Activated CD4-positive, alpha-beta T cell treated with anti-CD3 and anti-CD28 coated beads, Interleukin-2, amount 10 ng/mL, durations not matched to agents 7 days and 5 days (primary cell): Measurements from ENCODE around the gene LRRC57. TPM values are rescaled to one million over a fixed set of nuclear protein-coding genes. Genes with fewer than 3 reads are reported as not detected.

Source experiments
- CTCF ChIA-PET: fragments of 350-600 bp; sonication (Branson Sonifier 250); formaldehyde crosslinking; loops from one replicate; lab custom pipeline; 2021; ENCODE audit warnings: antibody characterized with exemption; lab: Charles Lee
- POLR2A ChIA-PET: fragments of 350-600 bp; sonication (Branson Sonifier 250); formaldehyde crosslinking; loops from one replicate; lab custom pipeline; 2021; ENCODE audit warnings: antibody characterized with exemption; lab: Charles Lee
- DNase-seq: peaks from one replicate; pipeline ENCODE4 v3.0.0-alpha.2; 2020
- H3K27ac Mint-ChIP-seq: one replicate; pipeline ENCODE4 v1.8.0; 2021; ENCODE audit warnings: mild to moderate bottlenecking, moderate library complexity, mixed read lengths
- H3K27me3 Mint-ChIP-seq: one replicate; pipeline ENCODE4 v1.8.0; 2021; ENCODE audit warnings: mixed read lengths
- H3K36me3 Mint-ChIP-seq: one replicate; pipeline ENCODE4 v1.8.0; 2021; ENCODE audit warnings: low read depth, mixed read lengths
- H3K4me1 Mint-ChIP-seq: one replicate; pipeline ENCODE4 v1.8.0; 2021; ENCODE audit warnings: mixed read lengths
- H3K4me3 Mint-ChIP-seq: one replicate; pipeline ENCODE4 v1.8.0; 2021; ENCODE audit warnings: mild to moderate bottlenecking, moderate library complexity, mixed read lengths
- H3K9me3 Mint-ChIP-seq: one replicate; pipeline ENCODE4 v1.8.0; 2021; ENCODE audit warnings: mixed read lengths
- total RNA-seq, 2 experiments: library from RNA; stranded (reverse); gene quantifications; one replicate each; pipeline ENCODE4 v1.2.3, GENCODE V29; 2021

The LRRC57 gene
- 10 to 100 TPM; 19.1 to 20.3 TPM for total RNA-seq

- Mint-ChIP-seq H3K27ac (peak within 1 kb of the TSS; percentile 98), H3K36me3 (peaks cover 36% of the 10 kb centered on the region), H3K4me3 (peak within 1 kb of the TSS; percentile 95), H3K9me3 (no peaks in the 10 kb centered on the region), H3K4me1 (peaks cover 60% of the 10 kb centered on the region), H3K27me3 (no peaks in the 10 kb centered on the region)
- DNase-seq, result peak; percentile 88
- POLR2A ChIA-PET, result interaction anchor here (0.6 kb wide), 1 partner anchor 30 kb away, joined by 6 read pairs; no protein-coding TSS in a partner anchor
- CTCF ChIA-PET, result interaction anchor here (0.5 to 3.5 kb wide), 5 partner anchors 13 to 103 kb away, joined by 3 to 20 read pairs (median 3); no protein-coding TSS in a partner anchor
These were observed at the start of gene LRRC57, which contains the start of gene HAUS2 for GRCh38 chr15:42548249-42549031. Gene LRRC57, minus strand, starts transcription at chr15:42548793. Its CDS starts 359 bp downstream, at chr15:42548434. Gene HAUS2, plus strand, starts transcription at chr15:42548838. Its CDS starts 35 bp downstream, at chr15:42548873.

DNA sequence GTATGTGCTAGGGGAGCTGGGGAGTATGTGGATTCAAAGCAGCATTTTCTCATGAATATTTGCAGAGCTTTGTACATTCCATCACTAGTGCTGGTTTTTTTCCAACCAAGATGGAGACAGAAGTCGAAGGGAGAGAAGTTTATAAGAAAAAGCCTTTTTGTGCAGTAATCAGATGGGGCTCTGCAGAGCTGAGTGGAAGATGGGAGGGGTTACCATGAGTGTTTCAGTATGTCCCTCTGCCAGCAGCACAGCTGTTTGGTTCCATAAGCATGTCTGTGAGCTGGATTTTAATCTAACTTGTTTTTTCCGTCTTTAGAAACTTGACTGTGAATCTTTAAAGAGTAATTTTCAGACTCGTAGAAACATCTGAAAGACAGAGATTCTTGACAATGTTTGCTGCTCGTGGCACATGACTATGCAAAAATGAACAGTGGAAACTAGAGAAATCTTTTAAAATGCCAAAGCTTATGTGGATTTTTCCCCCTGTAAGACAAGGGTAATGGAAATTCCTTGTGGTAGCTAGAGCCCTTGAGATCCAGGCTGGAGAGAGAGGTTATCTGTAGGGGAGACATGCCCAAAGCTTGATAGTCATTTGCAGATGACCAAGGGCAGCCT is 47.1 kb upstream of the LRRC57 start:
- Mint-ChIP-seq H3K27me3 (no peaks in the 10 kb centered on the region), H3K27ac (no peak overlapping the region), H3K36me3 (peaks cover 4% of the 10 kb centered on the region), H3K4me1 (no peaks in the 10 kb centered on the region), H3K4me3 (no peak overlapping the region), H3K9me3 (no peaks in the 10 kb centered on the region)
- POLR2A ChIA-PET, result no interaction called here
- DNase-seq, result no peak
- CTCF ChIA-PET, result interaction anchor here (0.9 to 1.4 kb wide), 2 partner anchors 27 to 85 kb away, joined by 3 read pairs; no protein-coding TSS in a partner anchor

GRCh38 chr15:42594095-42594494 is 45.5 kb upstream of the LRRC57 start:
- Mint-ChIP-seq H3K9me3 (no peaks in the 10 kb centered on the region), H3K36me3 (peaks cover 3% of the 10 kb centered on the region), H3K27ac (no peak overlapping the region), H3K4me1 (no peaks in the 10 kb centered on the region), H3K27me3 (no peaks in the 10 kb centered on the region), H3K4me3 (no peak overlapping the region)
- no peak for DNase-seq
- ChIA-PET CTCF (interaction anchor here (0.6 to 1.4 kb wide), 3 partner anchors 35 to 1487 kb away, joined by 3 read pairs; no protein-coding TSS in a partner anchor), POLR2A (no interaction called here)

GRCh38 chr15:42593143-42593542 is 44.5 kb upstream of the LRRC57 start:
- CTCF ChIA-PET, result interaction anchor here (0.6 to 0.8 kb wide), 2 partner anchors 45 to 93 kb away, joined by 3 read pairs; no protein-coding TSS in a partner anchor
- no peak for DNase-seq
- peaks cover 3% of the 10 kb centered on the region for H3K36me3 Mint-ChIP-seq
- H3K27ac Mint-ChIP-seq, result no peak overlapping the region
- POLR2A ChIA-PET, result interaction anchor here (0.6 kb wide), 1 partner anchor 143 kb away, joined by 3 read pairs; no protein-coding TSS in a partner anchor
- no peaks in the 10 kb centered on the region for H3K27me3 Mint-ChIP-seq
- H3K4me3 Mint-ChIP-seq, result no peak overlapping the region
- no peaks in the 10 kb centered on the region for H3K4me1 Mint-ChIP-seq
- H3K9me3 Mint-ChIP-seq, result no peaks in the 10 kb centered on the region

GRCh38 chr15:42592716-42593115 is 44.1 kb upstream of the LRRC57 start:
- DNase-seq, result no peak
- Mint-ChIP-seq H3K9me3 (no peaks in the 10 kb centered on the region), H3K27me3 (no peaks in the 10 kb centered on the region), H3K4me1 (no peaks in the 10 kb centered on the region), H3K36me3 (peaks cover 3% of the 10 kb centered on the region), H3K4me3 (no peak overlapping the region), H3K27ac (no peak overlapping the region)
- ChIA-PET POLR2A (no interaction called here), CTCF (interaction anchor here (0.6 to 1.1 kb wide), 3 partner anchors 42 to 94 kb away, joined by 3 read pairs; no protein-coding TSS in a partner anchor)

GRCh38 chr15:42591238-42591934 is 42.8 kb upstream of the LRRC57 start:
- DNase-seq, result no peak
- POLR2A ChIA-PET, result no interaction called here
- Mint-ChIP-seq H3K27me3 (no peaks in the 10 kb centered on the region), H3K4me3 (no peak overlapping the region), H3K4me1 (no peaks in the 10 kb centered on the region), H3K27ac (no peak overlapping the region), H3K36me3 (peaks cover 3% of the 10 kb centered on the region), H3K9me3 (no peaks in the 10 kb centered on the region)
- CTCF ChIA-PET, result interaction anchor here (1.1 kb wide), 2 partner anchors 9 to 43 kb away, joined by 3 read pairs; no protein-coding TSS in a partner anchor

- Mint-ChIP-seq H3K27me3 (no peaks in the 10 kb centered on the region), H3K27ac (no peak overlapping the region), H3K9me3 (no peaks in the 10 kb centered on the region), H3K4me1 (no peaks in the 10 kb centered on the region), H3K36me3 (peaks cover 6% of the 10 kb centered on the region), H3K4me3 (no peak overlapping the region)
- ChIA-PET POLR2A (no interaction called here), CTCF (interaction anchor here (1.1 kb wide), 1 partner anchor 8 kb away, joined by 3 read pairs; no protein-coding TSS in a partner anchor)
- DNase-seq, result no peak
These were observed 42.1 kb upstream of the LRRC57 start for GRCh38 chr15:42590619-42591237.

GRCh38 chr15:42584031-42584765 is 35.6 kb upstream of the LRRC57 start:
- POLR2A ChIA-PET, result no interaction called here
- CTCF ChIA-PET, result interaction anchor here (0.7 to 2.1 kb wide), 2 partner anchors 24 to 1036 kb away, joined by 3 to 6 read pairs; no protein-coding TSS in a partner anchor
- H3K4me3 Mint-ChIP-seq, result no peak overlapping the region

GRCh38 chr15:42582569-42583375 is 34.2 kb upstream of the LRRC57 start:
- H3K36me3 Mint-ChIP-seq, result peaks cover 8% of the 10 kb centered on the region
- ChIA-PET POLR2A (no interaction called here), CTCF (interaction anchor here (1.0 to 2.1 kb wide), 3 partner anchors 8 to 26 kb away, joined by 3 to 4 read pairs (median 3); no protein-coding TSS in a partner anchor)
- no peak overlapping the region for H3K27ac Mint-ChIP-seq
- peaks cover 39% of the 10 kb centered on the region for H3K4me1 Mint-ChIP-seq
- H3K9me3 Mint-ChIP-seq, result no peaks in the 10 kb centered on the region
- no peak overlapping the region for H3K4me3 Mint-ChIP-seq
- peaks cover 22% of the 10 kb centered on the region for H3K27me3 Mint-ChIP-seq
- no peak for DNase-seq

More at GRCh38 chr15:42584031-42584765, 35.6 kb upstream of the LRRC57 start:
- no peak for DNase-seq
- peaks cover 11% of the 10 kb centered on the region for H3K27me3 Mint-ChIP-seq
- H3K27ac Mint-ChIP-seq, result no peak overlapping the region
- peaks cover 4% of the 10 kb centered on the region for H3K36me3 Mint-ChIP-seq
- peaks cover 34% of the 10 kb centered on the region for H3K4me1 Mint-ChIP-seq
- H3K9me3 Mint-ChIP-seq, result no peaks in the 10 kb centered on the region

- peak overlapping the region; percentile 91 for H3K27ac Mint-ChIP-seq
These were observed 32.7 kb upstream of the LRRC57 start for GRCh38 chr15:42581272-42581730.

More at GRCh38 chr15:42581272-42581730, 32.7 kb upstream of the LRRC57 start:
- Mint-ChIP-seq H3K4me3 (peak overlapping the region; percentile 79), H3K4me1 (peaks cover 52% of the 10 kb centered on the region), H3K9me3 (no peaks in the 10 kb centered on the region), H3K36me3 (peaks cover 8% of the 10 kb centered on the region), H3K27me3 (peaks cover 29% of the 10 kb centered on the region)
- POLR2A ChIA-PET, result interaction anchor here (1.0 kb wide), 1 partner anchor 24 kb away, joined by 4 read pairs; no protein-coding TSS in a partner anchor
- DNase-seq, result peak; percentile 86
- CTCF ChIA-PET, result interaction anchor here (1.3 to 2.1 kb wide), 5 partner anchors 17 to 51 kb away, joined by 3 to 4 read pairs (median 3); no protein-coding TSS in a partner anchor
